Chondrocyte (in vitro differentiated cells): ENCODE measurements around the gene ZNF605. TPM values are rescaled to one million over a fixed set of nuclear protein-coding genes. Genes with fewer than 3 reads are reported as not detected.
"Not testable (repeated sequence)": the region's sequence is repeated elsewhere in the genome, so short reads cannot be mapped to it uniquely, and the experiment has no call there.

Experiments used
- DNase-seq: peaks from one replicate; pipeline ENCODE4 v3.0.0; 2021; ENCODE audit warnings: mixed read lengths, low spot score
- H3K27ac Mint-ChIP-seq: one replicate; pipeline ENCODE4 v1.8.0; 2021; ENCODE audit warnings: mild to moderate bottlenecking, moderate library complexity, mixed read lengths; ENCODE audit not compliant: unreplicated experiment
- H3K27me3 Mint-ChIP-seq: 2 replicates; pipeline ENCODE4 v1.8.0; 2021; ENCODE audit warnings: low read depth, mixed read lengths
- H3K36me3 Mint-ChIP-seq: 2 replicates; pipeline ENCODE4 v1.8.0; 2021; ENCODE audit warnings: low read depth, mixed read lengths
- H3K4me1 Mint-ChIP-seq: 2 replicates; pipeline ENCODE4 v1.8.0; 2021; ENCODE audit warnings: low read depth, mild to moderate bottlenecking, mixed read lengths
- H3K4me3 Mint-ChIP-seq: one replicate; pipeline ENCODE4 v1.8.0; 2021; ENCODE audit warnings: mild to moderate bottlenecking, moderate library complexity, mixed read lengths; ENCODE audit not compliant: unreplicated experiment
- H3K9me3 Mint-ChIP-seq: 2 replicates; pipeline ENCODE4 v1.8.0; 2021; ENCODE audit warnings: low read depth, mixed read lengths
- CTCF ChIP-seq: fragments of 200-600 bp; sonication (generic); IDR thresholded peaks from 2 replicates; pipeline ENCODE4 v1.5.0; 2021; ENCODE audit warnings: antibody characterized with exemption, mild to moderate bottlenecking, moderate library complexity
- long read RNA-seq: library from polyadenylated mRNA; stranded (forward); transcript quantifications from one replicate; pipeline ENCODE4 v2.0.0, GENCODE V29; 2021
- total RNA-seq: library from RNA; stranded (reverse); gene quantifications from 3 replicates; pipeline ENCODE4 v1.2.1, GENCODE V29; 2021

ZNF605 gene
- total RNA-seq = 17.1 to 26.3 TPM (median 18.1 TPM) in 3 replicates
- long read RNA-seq, partial matches to known transcripts = 0 of 6 reads
- long read RNA-seq, other reads (novel, unspliced or antisense) = 6 of 6 reads

GRCh38 chr12:132956011-132956788 lies at the start of gene ZNF605:
Gene ZNF605, minus strand, starts transcription at chr12:132956306. Its CDS starts 10,671 bp downstream, at chr12:132945635.
- peak; percentile 21 for TF ChIP-seq CTCF
- DNase-seq = no peak
- H3K36me3 Mint-ChIP-seq = peaks cover 19% of the 10 kb centered on the region
- no peaks in the 10 kb centered on the region for H3K27me3 Mint-ChIP-seq
- peak within 1 kb of the TSS; percentile 96 for H3K27ac Mint-ChIP-seq
- peaks cover 23% of the 10 kb centered on the region for H3K4me1 Mint-ChIP-seq
- peak within 1 kb of the TSS; percentile 92 for H3K4me3 Mint-ChIP-seq
- H3K9me3 Mint-ChIP-seq = peaks cover 20% of the 10 kb centered on the region

- H3K36me3 Mint-ChIP-seq = peaks cover 15% of the 10 kb centered on the region
- no peak overlapping the region for H3K27ac Mint-ChIP-seq
- H3K4me3 Mint-ChIP-seq = no peak overlapping the region
- no peak for DNase-seq
- TF ChIP-seq CTCF = no peak
- H3K27me3 Mint-ChIP-seq = no peaks in the 10 kb centered on the region
- H3K4me1 Mint-ChIP-seq = peaks cover 5% of the 10 kb centered on the region
- peaks cover 25% of the 10 kb centered on the region for H3K9me3 Mint-ChIP-seq
Measured at GRCh38 chr12:132998741-132999140, 42.6 kb upstream of the ZNF605 start.

GRCh38 chr12:132986885-132987225 lies 30.7 kb upstream of the ZNF605 start:
- peaks cover 24% of the 10 kb centered on the region for H3K4me1 Mint-ChIP-seq
- H3K36me3 Mint-ChIP-seq = peaks cover 17% of the 10 kb centered on the region
- peak overlapping the region; percentile 83 for H3K27ac Mint-ChIP-seq
- no peak for DNase-seq
- peaks cover 17% of the 10 kb centered on the region for H3K9me3 Mint-ChIP-seq
- H3K27me3 Mint-ChIP-seq = no peaks in the 10 kb centered on the region
- H3K4me3 Mint-ChIP-seq = peak overlapping the region; percentile 90
- no peak for TF ChIP-seq CTCF

- Mint-ChIP-seq H3K9me3 (peaks cover 17% of the 10 kb centered on the region), H3K4me3 (peak within 1 kb of the TSS; percentile 90), H3K27ac (peak within 1 kb of the TSS; percentile 93), H3K36me3 (peaks cover 17% of the 10 kb centered on the region), H3K27me3 (no peaks in the 10 kb centered on the region), H3K4me1 (peaks cover 24% of the 10 kb centered on the region)
- no peak for TF ChIP-seq CTCF
- DNase-seq = peak; percentile 90
Measured at GRCh38 chr12:132986001-132986884, 30.1 kb upstream of the ZNF605 start, which contains the start of gene ZNF26. Gene ZNF26, plus strand, starts transcription at chr12:132986367. Its CDS starts 474 bp downstream, at chr12:132986841.

GRCh38 chr12:132976870-132977269 lies 20.8 kb upstream of the ZNF605 start:
- H3K27me3 Mint-ChIP-seq, H3K36me3 Mint-ChIP-seq, H3K27ac Mint-ChIP-seq, H3K4me3 Mint-ChIP-seq, DNase-seq, H3K4me1 Mint-ChIP-seq: not testable (repeated sequence)
- peak; percentile 36 for TF ChIP-seq CTCF
- peaks cover 36% of the 10 kb centered on the region for H3K9me3 Mint-ChIP-seq
